AG04449 (cell line): ENCODE measurements around the gene REM1.
"Not testable (repeated sequence)": the region's sequence is repeated elsewhere in the genome, so short reads cannot be mapped to it uniquely, and the experiment has no call there.

Experiments used
- CTCF ChIA-PET: fragments of 350-600 bp; formaldehyde crosslinking; extraction: SDS; loops from one replicate; lab custom pipeline; 2021; ENCODE audit warnings: antibody characterized with exemption; lab: Yijun Ruan, JAX
- POLR2A ChIA-PET: fragments of 400-600, 350-600 bp; formaldehyde crosslinking; extraction: SDS; loops from one replicate; lab custom pipeline; 2020; ENCODE audit warnings: antibody characterized with exemption, inconsistent platforms; lab: Yijun Ruan, JAX
- DNase-seq: peaks from one replicate; pipeline ENCODE4 v3.0.0-alpha.2; 2010; ENCODE audit warnings: low read depth, low spot score
- H3K4me3 ChIP-seq: 2 replicates; pipeline ENCODE4 v1.5.1; 2011; ENCODE audit warnings: low read depth, mild to moderate bottlenecking, control low read depth, low read length
- CTCF ChIP-seq: IDR thresholded peaks from one replicate; pipeline ENCODE4 v1.5.1; 2011; ENCODE audit warnings: mild to moderate bottlenecking, moderate library complexity, low read length, control low read depth, inconsistent platforms; ENCODE audit not compliant: insufficient read depth; ENCODE audit errors: missing control alignments

REM1 gene

DNA sequence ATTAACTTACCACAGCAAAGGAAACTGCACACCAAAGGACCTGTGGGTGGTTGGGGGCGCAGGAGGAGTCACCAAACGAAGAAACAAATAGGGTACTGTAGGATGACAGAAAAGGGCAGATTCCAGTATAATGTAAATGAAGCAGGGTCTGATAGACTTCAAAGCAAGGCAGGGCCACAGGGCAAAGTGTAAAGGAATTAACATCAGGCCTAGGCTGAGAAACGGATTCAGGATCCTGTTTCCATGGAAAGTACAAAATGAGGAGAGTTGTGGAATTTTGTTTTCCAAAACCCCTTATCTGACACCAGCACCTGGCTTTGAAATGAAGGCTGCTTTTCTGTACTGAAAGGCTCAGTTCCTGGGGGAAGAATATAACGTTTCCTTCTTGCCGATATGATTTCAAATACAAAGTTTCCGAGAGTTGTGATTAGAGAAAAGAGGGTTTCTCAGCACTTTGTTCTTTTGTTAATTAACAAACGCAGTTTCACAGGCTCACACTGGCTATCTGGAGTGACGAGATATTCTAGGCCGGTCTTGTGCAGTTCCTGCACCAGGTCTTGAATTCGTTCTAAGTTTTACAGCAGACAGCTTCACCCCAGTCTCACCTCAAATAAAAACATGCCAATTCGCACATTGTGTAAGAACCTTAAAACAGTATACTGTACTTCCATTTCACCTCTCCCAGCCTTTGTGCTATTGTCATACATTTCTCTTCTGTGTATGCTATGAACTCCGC is 28.8 kb upstream of the REM1 start:
- CTCF ChIA-PET: no interaction called here
- POLR2A ChIA-PET: no interaction called here
- no peak overlapping the region for H3K4me3 ChIP-seq
- no peak for DNase-seq
- TF ChIP-seq CTCF: no peak

DNA sequence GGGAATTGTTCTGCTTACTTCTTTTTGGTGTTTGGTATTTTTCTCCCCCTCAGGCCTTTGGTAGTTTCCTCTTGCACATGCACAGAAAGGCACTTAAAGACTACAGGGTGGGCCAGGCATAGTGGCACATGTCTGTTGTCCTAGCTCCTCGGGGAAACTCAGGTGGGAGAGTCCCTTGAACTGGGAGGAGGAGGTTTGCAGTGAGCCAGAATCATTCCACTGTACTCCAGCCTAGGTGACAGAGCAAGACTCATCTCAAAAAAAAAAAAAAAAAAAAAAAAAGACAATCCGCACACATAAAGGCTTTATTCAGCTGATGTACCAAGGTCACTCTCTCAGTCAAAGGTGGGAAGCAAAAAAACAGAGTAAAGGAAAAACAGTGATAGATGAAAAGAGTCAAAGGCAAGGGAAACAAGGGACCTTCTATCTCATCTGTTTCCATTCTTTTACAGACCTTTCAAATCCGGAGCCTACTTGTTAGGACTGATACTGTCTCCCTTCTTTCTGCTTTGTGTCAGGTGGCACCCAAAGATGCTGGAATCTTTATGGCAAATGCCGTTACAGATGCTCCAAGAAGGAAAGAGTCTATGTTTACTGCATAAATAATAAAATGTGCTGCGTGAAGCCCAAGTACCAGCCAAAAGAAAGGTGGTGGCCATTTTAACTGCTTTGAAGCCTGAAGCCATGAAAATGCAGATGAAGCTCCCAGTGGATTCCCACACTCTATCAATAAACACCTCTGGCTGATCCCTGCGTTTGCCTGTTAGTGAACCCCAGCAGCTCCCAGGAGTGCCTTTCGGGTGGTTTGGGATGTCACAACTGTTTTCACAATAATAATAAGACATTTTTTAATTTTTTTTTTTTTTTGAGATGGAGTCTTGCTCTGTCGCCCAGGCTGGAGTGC is 25.3 kb upstream of the REM1 start:
- POLR2A ChIA-PET: no interaction called here
- no peak for TF ChIP-seq CTCF
- H3K4me3 ChIP-seq: no peak overlapping the region
- CTCF ChIA-PET: interaction anchor here (0.9 to 2.4 kb wide), 3 partner anchors 9 to 53 kb away, joined by 3 to 12 read pairs (median 10); partner anchors contain the start of gene DEFB123
- no peak for DNase-seq

DNA sequence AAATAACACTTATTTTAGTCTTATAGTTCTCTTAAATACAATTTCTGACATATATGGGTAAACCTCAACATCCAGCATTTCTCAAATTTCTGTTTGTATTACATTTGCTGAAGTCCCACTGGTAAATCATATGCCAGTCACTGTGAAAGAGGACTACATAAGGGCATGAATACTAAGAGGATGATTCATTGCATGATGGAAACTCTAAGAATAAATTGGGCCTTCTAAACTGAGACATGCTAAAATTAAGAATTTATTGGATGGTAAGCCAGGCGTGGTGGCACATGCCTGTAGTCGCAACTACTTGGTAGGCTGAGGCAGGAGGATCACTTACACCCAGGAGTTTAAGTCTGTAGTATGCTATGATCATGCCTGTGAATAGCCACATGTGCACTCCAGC is 22.5 kb upstream of the REM1 start:
- CTCF ChIA-PET: no interaction called here
- no peak for DNase-seq
- TF ChIP-seq CTCF: no peak
- POLR2A ChIA-PET: no interaction called here
- H3K4me3 ChIP-seq: no peak overlapping the region

DNA sequence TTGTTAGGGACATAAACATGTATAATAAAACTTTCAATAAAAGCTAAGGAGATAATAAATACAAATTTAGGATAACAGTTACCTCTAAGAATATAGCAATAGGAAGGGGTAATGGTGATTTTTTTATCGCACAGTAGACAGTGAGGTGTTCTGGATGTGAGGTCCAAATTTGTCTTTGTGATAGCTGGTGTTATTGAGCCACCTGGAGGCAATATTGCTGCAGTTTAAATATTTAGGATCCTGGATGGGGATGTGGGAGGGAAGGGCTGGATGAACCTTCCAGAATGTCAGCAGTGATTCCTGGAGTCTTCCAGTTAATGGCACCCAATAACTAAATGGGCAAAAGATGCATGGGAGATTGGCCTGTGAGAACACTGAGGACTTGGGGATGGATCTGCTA is 20.7 kb upstream of the REM1 start:
- no peak overlapping the region for H3K4me3 ChIP-seq
- ChIA-PET POLR2A (no interaction called here), CTCF (interaction anchor here (1.6 to 1.8 kb wide), 2 partner anchors 47 to 49 kb away, joined by 6 to 8 read pairs; no protein-coding TSS in a partner anchor)
- DNase-seq: no peak
- no peak for TF ChIP-seq CTCF

DNA sequence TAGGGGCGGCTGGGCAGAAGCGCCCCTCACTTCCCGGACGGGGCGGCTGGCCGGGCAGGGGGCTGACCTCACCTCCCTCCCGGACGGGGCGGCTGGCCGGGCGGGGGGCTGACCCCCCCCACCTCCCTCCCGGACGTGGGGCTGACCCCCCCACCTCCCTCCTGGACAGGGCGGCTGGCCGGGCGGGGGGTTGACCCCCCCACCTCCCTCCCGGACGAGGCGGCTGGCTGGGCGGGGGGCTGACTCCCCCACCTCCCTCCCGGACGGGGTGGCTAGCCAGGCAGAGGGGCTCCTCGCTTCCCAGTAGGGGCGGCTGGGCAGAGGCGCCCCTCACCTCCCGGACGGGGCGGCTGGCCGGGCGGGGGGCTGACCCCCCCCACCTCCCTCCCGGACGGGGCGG is 4.1 kb upstream of the REM1 start:
- DNase-seq, POLR2A ChIA-PET, CTCF ChIA-PET, H3K4me3 ChIP-seq: not testable (repeated sequence)

DNA sequence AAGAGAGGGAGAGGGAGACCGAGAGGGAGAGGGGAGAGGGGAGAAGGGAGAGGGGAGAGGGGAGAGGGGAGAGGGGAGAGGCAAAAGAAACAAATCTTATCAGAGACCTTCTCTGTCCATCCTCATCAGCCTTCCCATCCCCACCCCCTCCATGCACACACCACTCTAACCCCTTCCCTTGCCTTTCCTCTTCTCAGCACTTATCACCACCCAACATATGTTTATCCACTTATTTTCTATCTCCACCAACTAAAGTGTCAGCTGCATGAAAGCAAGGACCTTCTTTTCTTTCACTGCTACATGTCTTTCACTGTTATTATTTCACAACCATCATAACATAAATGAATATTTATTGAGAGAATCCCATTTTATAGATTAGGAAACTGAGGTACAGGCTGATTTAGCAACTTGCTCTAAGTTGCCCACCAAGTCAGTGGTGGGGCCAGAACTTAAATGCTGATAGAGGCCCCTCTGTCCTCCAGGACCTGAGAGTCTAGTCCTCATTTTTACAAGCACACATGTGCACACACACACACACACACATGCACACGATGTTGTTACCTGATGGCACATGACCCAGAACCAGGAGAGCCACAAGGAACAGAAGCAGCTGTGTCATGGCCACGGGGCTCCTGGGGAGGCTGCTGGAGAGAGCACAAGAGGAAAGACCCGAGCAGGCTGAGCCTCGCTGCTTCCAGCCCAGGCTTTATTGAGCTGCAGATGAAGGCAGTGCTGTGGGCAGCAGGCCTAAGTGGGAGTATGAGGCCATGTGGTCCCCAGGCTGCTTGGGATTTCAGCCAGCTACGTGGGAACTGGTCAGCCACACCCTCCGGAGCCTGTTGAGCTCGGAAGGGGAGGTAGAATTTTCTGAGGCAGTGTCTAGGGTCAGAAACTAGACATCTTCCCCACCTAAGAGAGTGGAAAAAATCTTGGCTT is 2.4 kb upstream of the REM1 start:
- no peak overlapping the region for H3K4me3 ChIP-seq
- CTCF ChIA-PET: interaction anchor here (1.0 to 7.9 kb wide), 4 partner anchors 13 to 31 kb away, joined by 3 to 41 read pairs (median 11); no protein-coding TSS in a partner anchor
- TF ChIP-seq CTCF: no peak
- no peak for DNase-seq
- POLR2A ChIA-PET: no interaction called here
